Sigmoid colon (tissue), 4 donors: Measurements from ENCODE around the gene ANKS4B.

Source experiments
- CTCF ChIP-seq, 4 experiments: fragments of 450-650 bp in 3 of 4; fragments of 200-600 bp in 1 of 4; IDR thresholded peaks; one replicate each; pipeline ENCODE4 v1.5.1; 2016 to 2019; ENCODE audit warnings: antibody characterized with exemption in 4 of 4, mild to moderate bottlenecking in 3 of 4, moderate library complexity in 2 of 4
- POLR2AphosphoS5 ChIP-seq, 4 donors: sonication (generic); formaldehyde crosslinking; IDR thresholded peaks; one replicate each; pipeline ENCODE4 v1.6.1; 2017; ENCODE audit warnings: antibody characterized with exemption in 4 of 4

GRCh38 chr16:21300309-21301167, 67.0 kb downstream of the ANKS4B start:
- TF ChIP-seq CTCF (IDR thresholded peaks at IDR 0.05) (peak; percentile 64 to 91 (median 82)), POLR2AphosphoS5 (IDR thresholded peaks at IDR 0.05) (peak; percentile 51 to 86 (median 72))
